Effector CD8-positive, alpha-beta T cell (primary cell): Measurements from ENCODE around the gene TSC22D4.
A peak's percentile ranks its signal among the peaks of the same experiment; 100 is the strongest.
"Not testable (repeated sequence)": the region's sequence is repeated elsewhere in the genome, so short reads cannot be mapped to it uniquely, and the experiment has no call there.

Experiments used
- DNase-seq: peaks from one replicate; lab custom pipeline; 2025; lab: John Stamatoyannopoulos, UW

The TSC22D4 gene

GRCh38 chr7:100443096-100443840, 35.7 kb downstream of the TSC22D4 start:
- no peak for DNase-seq

- DNase-seq = no peak
Measured at GRCh38 chr7:100441641-100442535, 37.1 kb downstream of the TSC22D4 start.

GRCh38 chr7:100439244-100439643, 39.8 kb downstream of the TSC22D4 start:
- DNase-seq = not testable (repeated sequence)

GRCh38 chr7:100438731-100439130, 40.3 kb downstream of the TSC22D4 start:
- DNase-seq = not testable (repeated sequence)

GRCh38 chr7:100438172-100438571, 40.8 kb downstream of the TSC22D4 start:
- DNase-seq = no peak

GRCh38 chr7:100437150-100438100, 41.6 kb downstream of the TSC22D4 start:
- DNase-seq = no peak

- DNase-seq = peak; percentile 25
Measured at GRCh38 chr7:100435401-100436304, 43.4 kb downstream of the TSC22D4 start.

- DNase-seq = no peak
Measured at GRCh38 chr7:100434297-100435144, 44.5 kb downstream of the TSC22D4 start.

- DNase-seq = no peak
Measured at GRCh38 chr7:100433592-100434296, 45.3 kb downstream of the TSC22D4 start.

- no peak for DNase-seq
Measured at GRCh38 chr7:100433276-100433591, 45.8 kb downstream of the TSC22D4 start.

GRCh38 chr7:100432621-100433275, 46.3 kb downstream of the TSC22D4 start:
- DNase-seq = no peak

GRCh38 chr7:100432053-100432452, 47.0 kb downstream of the TSC22D4 start:
- DNase-seq = no peak

GRCh38 chr7:100431286-100431735, 47.7 kb downstream of the TSC22D4 start:
- DNase-seq = no peak

GRCh38 chr7:100430493-100431285, 48.3 kb downstream of the TSC22D4 start:
- DNase-seq = no peak

- peak; percentile 95 for DNase-seq
Measured at GRCh38 chr7:100429637-100430492, 49.1 kb downstream of the TSC22D4 start, which contains the start of gene MEPCE. Gene MEPCE (plus strand): TSS chr7:100429831. CDS start chr7:100430019, 188 bp downstream.

- peak; percentile 100 for DNase-seq
Measured at GRCh38 chr7:100428967-100429636, 49.9 kb downstream of the TSC22D4 start.
